NCI-H1436 (cell line): ENCODE measurements around the gene MZT2B.
"Not testable (repeated sequence)": the region's sequence is repeated elsewhere in the genome, so short reads cannot be mapped to it uniquely, and the experiment has no call there.

Experiments
- DNase-seq: peaks from one replicate; lab custom pipeline; 2025; lab: John Stamatoyannopoulos, UW

The MZT2B gene

GRCh38 chr2:130181880-130182682, at the start of gene MZT2B:
MZT2B (plus strand) TSS chr2:130182262; CDS start chr2:130182283, 21 bp downstream.
- peak; percentile 80 for DNase-seq

- no peak for DNase-seq
Measured at GRCh38 chr2:130135692-130136541, 46.1 kb upstream of the MZT2B start.

- DNase-seq: not testable (repeated sequence)
Measured at GRCh38 chr2:130136546-130136945, 45.5 kb upstream of the MZT2B start.

GRCh38 chr2:130137118-130137517, 44.9 kb upstream of the MZT2B start:
- not testable (repeated sequence) for DNase-seq

- DNase-seq: not testable (repeated sequence)
Measured at GRCh38 chr2:130138326-130138725, 43.7 kb upstream of the MZT2B start.

GRCh38 chr2:130138841-130139251, 43.2 kb upstream of the MZT2B start:
- DNase-seq: not testable (repeated sequence)

GRCh38 chr2:130139331-130140280, 42.5 kb upstream of the MZT2B start:
- DNase-seq: not testable (repeated sequence)

- not testable (repeated sequence) for DNase-seq
Measured at GRCh38 chr2:130140516-130140915, 41.5 kb upstream of the MZT2B start.

GRCh38 chr2:130141002-130141401, 41.1 kb upstream of the MZT2B start:
- not testable (repeated sequence) for DNase-seq

- not testable (repeated sequence) for DNase-seq
Measured at GRCh38 chr2:130141645-130142370, 40.3 kb upstream of the MZT2B start.

- DNase-seq: not testable (repeated sequence)
Measured at GRCh38 chr2:130142396-130143265, 39.4 kb upstream of the MZT2B start.

- DNase-seq: not testable (repeated sequence)
Measured at GRCh38 chr2:130143266-130144039, 38.6 kb upstream of the MZT2B start.

- DNase-seq: peak; percentile 55
Measured at GRCh38 chr2:130145006-130145414, 37.1 kb upstream of the MZT2B start, which contains the start of gene CCDC74B. CCDC74B (minus strand) TSS chr2:130145112; CDS start chr2:130144996, 116 bp downstream.

- not testable (repeated sequence) for DNase-seq
Measured at GRCh38 chr2:130148515-130148914, 33.5 kb upstream of the MZT2B start.

- DNase-seq: no peak
Measured at GRCh38 chr2:130150181-130151144, 31.6 kb upstream of the MZT2B start.

GRCh38 chr2:130151145-130151512, 30.9 kb upstream of the MZT2B start:
- not testable (repeated sequence) for DNase-seq

- not testable (repeated sequence) for DNase-seq
Measured at GRCh38 chr2:130152136-130152815, 29.8 kb upstream of the MZT2B start.
